SW480 (cell line): ENCODE measurements around the gene SCARB1.

ENCODE experiments used
- DNase-seq: peaks from one replicate; pipeline ENCODE4 v3.0.0-alpha.2; 2016; ENCODE audit warnings: low spot score

The SCARB1 gene

GRCh38 chr12:124842073-124842749, 21.5 kb downstream of the SCARB1 start:
- DNase-seq = no peak

- no peak for DNase-seq
Measured at GRCh38 chr12:124841558-124841945, 22.1 kb downstream of the SCARB1 start.

GRCh38 chr12:124837958-124838803, 25.5 kb downstream of the SCARB1 start:
- DNase-seq = peak; percentile 88

GRCh38 chr12:124837249-124837897, 26.3 kb downstream of the SCARB1 start:
- no peak for DNase-seq

GRCh38 chr12:124836759-124837158, 26.9 kb downstream of the SCARB1 start:
- DNase-seq = no peak

- DNase-seq = no peak
Measured at GRCh38 chr12:124835656-124836410, 27.8 kb downstream of the SCARB1 start.

- no peak for DNase-seq
Measured at GRCh38 chr12:124834822-124835221, 28.8 kb downstream of the SCARB1 start.

- DNase-seq = no peak
Measured at GRCh38 chr12:124833693-124834122, 30.0 kb downstream of the SCARB1 start.

GRCh38 chr12:124832856-124833255, 30.8 kb downstream of the SCARB1 start:
- no peak for DNase-seq

- no peak for DNase-seq
Measured at GRCh38 chr12:124831590-124831989, 32.1 kb downstream of the SCARB1 start.

GRCh38 chr12:124830306-124830705, 33.4 kb downstream of the SCARB1 start:
- no peak for DNase-seq

- no peak for DNase-seq
Measured at GRCh38 chr12:124829708-124830304, 33.9 kb downstream of the SCARB1 start.

- peak; percentile 52 for DNase-seq
Measured at GRCh38 chr12:124829008-124829707, 34.5 kb downstream of the SCARB1 start.

- DNase-seq = no peak
Measured at GRCh38 chr12:124828264-124829007, 35.2 kb downstream of the SCARB1 start.

- DNase-seq = no peak
Measured at GRCh38 chr12:124827588-124828184, 36.0 kb downstream of the SCARB1 start.

GRCh38 chr12:124824195-124824594, 39.5 kb downstream of the SCARB1 start:
- DNase-seq = no peak

GRCh38 chr12:124823272-124823970, 40.2 kb downstream of the SCARB1 start:
- no peak for DNase-seq

- DNase-seq = no peak
Measured at GRCh38 chr12:124822218-124822617, 41.4 kb downstream of the SCARB1 start.
